Fibroblast of lung (primary cell): Measurements from ENCODE around the gene PTPN7. TPM values are rescaled to one million over a fixed set of nuclear protein-coding genes. Genes with fewer than 3 reads are reported as not detected.
"Not testable (repeated sequence)": the region's sequence is repeated elsewhere in the genome, so short reads cannot be mapped to it uniquely, and the experiment has no call there.

Experiments used
- DNase-seq, 2 donors: peaks; one replicate each; pipeline versions ENCODE4 v3.0.0 to v3.0.0-alpha.2; 2010; ENCODE audit warnings: low read depth in 2 of 2
- H2AFZ ChIP-seq: 2 replicates; pipeline ENCODE4 v1.5.1; 2012; ENCODE audit warnings: low read length, control low read depth, inconsistent platforms
- H3K27ac ChIP-seq: 2 replicates; pipeline ENCODE4 v1.5.1; 2011; ENCODE audit warnings: low read length, control low read depth; ENCODE audit not compliant: insufficient read depth
- H3K27me3 ChIP-seq: 2 replicates; pipeline ENCODE4 v1.5.1; 2011; ENCODE audit warnings: mild to moderate bottlenecking, low read length; ENCODE audit not compliant: control insufficient read depth, insufficient read depth
- H3K36me3 ChIP-seq: 2 replicates; pipeline ENCODE4 v1.5.1; 2011; ENCODE audit warnings: low read length; ENCODE audit not compliant: control insufficient read depth, insufficient read depth
- H3K4me1 ChIP-seq: 2 replicates; pipeline ENCODE4 v1.5.1; 2011; ENCODE audit warnings: low read length; ENCODE audit not compliant: control insufficient read depth, insufficient read depth; ENCODE audit errors: extremely low read depth
- H3K4me2 ChIP-seq: 2 replicates; pipeline ENCODE4 v1.5.1; 2011; ENCODE audit warnings: low read length, control low read depth; ENCODE audit not compliant: insufficient read depth; ENCODE audit errors: extremely low read depth
- H3K4me3 ChIP-seq, 4 experiments: fragments of 200-600 bp in 1 of 4; sonication (generic) in 1 of 4; replicated peaks in 1 of 4; 2 replicates each; pipeline ENCODE4 v1.5.1; 2011 to 2016; ENCODE audit warnings: low read length in 4 of 4, low read depth in 3 of 4, mild to moderate bottlenecking in 3 of 4, control low read depth in 2 of 4, inconsistent platforms in 1 of 4, mixed read lengths in 1 of 4; ENCODE audit not compliant: insufficient read depth in 1 of 4; ENCODE audit errors: control extremely low read depth in 1 of 4
- H3K79me2 ChIP-seq: 2 replicates; pipeline ENCODE4 v1.5.1; 2012; ENCODE audit warnings: mild to moderate bottlenecking, low read length, inconsistent platforms; ENCODE audit not compliant: control insufficient read depth, insufficient read depth
- H3K9ac ChIP-seq: 2 replicates; pipeline ENCODE4 v1.5.1; 2011; ENCODE audit warnings: mild to moderate bottlenecking, low read length, control low read depth; ENCODE audit not compliant: insufficient read depth
- H3K9me3 ChIP-seq: 2 replicates; pipeline ENCODE4 v1.5.1; 2012; ENCODE audit warnings: low read depth, low read length; ENCODE audit not compliant: control insufficient read depth, insufficient read depth
- H4K20me1 ChIP-seq: 2 replicates; pipeline ENCODE4 v1.5.1; 2011; ENCODE audit warnings: low read length; ENCODE audit not compliant: control insufficient read depth, insufficient read depth; ENCODE audit errors: extremely low read depth
- EZH2 ChIP-seq: IDR thresholded peaks from 2 replicates; pipeline ENCODE4 v1.5.1; 2012; ENCODE audit warnings: low read length, control low read depth, mild to moderate bottlenecking; ENCODE audit errors: missing control alignments
- polyA plus RNA-seq, 2 donors: library from polyadenylated mRNA; depleted of rRNA in 1 of 2; stranded (reverse) in 1 of 2; unstranded in 1 of 2; fragments of >200 nt; gene quantifications; 2 replicates each; pipeline ENCODE4 v1.2.1, GENCODE V29; 2011 to 2012; ENCODE audit warnings: missing spikeins in 1 of 2
- total RNA-seq: library from RNA; depleted of rRNA; stranded (reverse); fragments of >200 nt; gene quantifications from 2 replicates; pipeline ENCODE4 v1.2.1, GENCODE V29; 2014
- TF ChIP-seq, protein P1 (sequence below), 2 donors: IDR thresholded peaks in 1 of 2; conservative IDR thresholded peaks in 1 of 2; 1 replicate in 1 of 2; 2 replicates in 1 of 2; pipeline ENCODE4 v1.5.1; 2011 to 2012; ENCODE audit warnings: low read length in 2 of 2, control low read depth in 1 of 2, inconsistent platforms in 1 of 2, low read depth in 1 of 2, mild to moderate bottlenecking in 1 of 2

PTPN7 gene
- total and polyA plus RNA-seq, 2 donors (not counting 1 experiment from before 2014, with no cell fraction given), result not detected

- Histone ChIP-seq H2AFZ (no peak overlapping the region), H3K36me3 (no peaks in the 10 kb centered on the region), H3K9ac (no peak overlapping the region), H3K27ac (no peak overlapping the region), H4K20me1 (no peaks in the 10 kb centered on the region), H3K4me1 (no peaks in the 10 kb centered on the region), H3K79me2 (no peaks in the 10 kb centered on the region), H3K27me3 (peaks cover 4% of the 10 kb centered on the region), H3K4me2 (no peak overlapping the region), H3K4me3 (no peak overlapping the region), H3K9me3 (no peaks in the 10 kb centered on the region)
- TF ChIP-seq, protein P1, sequence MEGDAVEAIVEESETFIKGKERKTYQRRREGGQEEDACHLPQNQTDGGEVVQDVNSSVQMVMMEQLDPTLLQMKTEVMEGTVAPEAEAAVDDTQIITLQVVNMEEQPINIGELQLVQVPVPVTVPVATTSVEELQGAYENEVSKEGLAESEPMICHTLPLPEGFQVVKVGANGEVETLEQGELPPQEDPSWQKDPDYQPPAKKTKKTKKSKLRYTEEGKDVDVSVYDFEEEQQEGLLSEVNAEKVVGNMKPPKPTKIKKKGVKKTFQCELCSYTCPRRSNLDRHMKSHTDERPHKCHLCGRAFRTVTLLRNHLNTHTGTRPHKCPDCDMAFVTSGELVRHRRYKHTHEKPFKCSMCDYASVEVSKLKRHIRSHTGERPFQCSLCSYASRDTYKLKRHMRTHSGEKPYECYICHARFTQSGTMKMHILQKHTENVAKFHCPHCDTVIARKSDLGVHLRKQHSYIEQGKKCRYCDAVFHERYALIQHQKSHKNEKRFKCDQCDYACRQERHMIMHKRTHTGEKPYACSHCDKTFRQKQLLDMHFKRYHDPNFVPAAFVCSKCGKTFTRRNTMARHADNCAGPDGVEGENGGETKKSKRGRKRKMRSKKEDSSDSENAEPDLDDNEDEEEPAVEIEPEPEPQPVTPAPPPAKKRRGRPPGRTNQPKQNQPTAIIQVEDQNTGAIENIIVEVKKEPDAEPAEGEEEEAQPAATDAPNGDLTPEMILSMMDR (conservative IDR thresholded peaks at IDR 0.05 in 1 of 2, IDR thresholded peaks at IDR 0.05 in 1 of 2; ENCODE audit: low read depth in 1 of 2, low read length in 2 of 2), result no peak
- no peak for TF ChIP-seq EZH2
- DNase-seq, result no peak
Observed at GRCh38 chr1:202168861-202169260, 8.5 kb upstream of the PTPN7 start.

DNA sequence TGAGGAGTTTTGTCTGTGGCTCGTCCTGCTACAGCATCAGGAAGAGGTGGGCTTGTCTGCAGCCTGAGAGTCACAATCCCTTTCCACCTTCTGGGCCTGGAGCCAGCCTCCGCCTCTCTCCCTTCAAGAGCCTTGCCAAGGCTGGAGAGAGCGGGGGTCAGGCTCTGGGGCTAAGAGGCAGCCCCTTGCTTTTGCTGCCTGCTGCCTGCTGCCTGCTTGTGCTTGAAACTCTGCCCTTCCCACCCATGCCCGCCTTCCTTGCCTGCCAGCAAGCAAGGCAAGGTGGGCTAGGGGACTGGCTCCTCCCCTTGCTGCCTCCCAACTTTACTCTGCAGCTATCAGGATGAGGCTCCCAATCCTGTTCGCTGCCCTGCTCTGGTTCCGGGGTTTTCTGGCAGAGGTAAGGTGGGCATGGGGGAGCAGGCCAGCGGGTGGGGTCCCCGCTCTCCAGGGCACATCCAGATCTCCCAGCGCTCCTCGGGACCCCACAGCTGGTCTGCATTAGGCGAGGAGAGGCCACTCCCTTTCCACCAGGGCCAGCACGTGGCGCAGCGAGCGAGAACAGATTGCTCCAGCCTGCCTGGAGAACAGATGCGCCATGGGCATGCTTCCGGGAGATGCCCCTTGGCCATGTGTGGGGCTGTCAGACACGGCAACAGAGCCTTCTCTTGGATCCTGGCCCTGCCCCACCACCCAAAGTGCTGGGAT is 7.5 kb upstream of the PTPN7 start:
- H3K9me3 ChIP-seq, result no peaks in the 10 kb centered on the region
- H3K4me1 ChIP-seq, result no peaks in the 10 kb centered on the region
- H3K27me3 ChIP-seq, result peaks cover 10% of the 10 kb centered on the region
- peak in 1 of 2 donors; percentile 12 for DNase-seq
- H3K9ac ChIP-seq, result no peak overlapping the region
- no peak overlapping the region for H3K4me2 ChIP-seq
- H3K4me3 ChIP-seq, result no peak overlapping the region
- H3K27ac ChIP-seq, result no peak overlapping the region
- no peaks in the 10 kb centered on the region for H4K20me1 ChIP-seq
- H3K36me3 ChIP-seq, result no peaks in the 10 kb centered on the region
- no peaks in the 10 kb centered on the region for H3K79me2 ChIP-seq
- TF ChIP-seq, protein P1 (conservative IDR thresholded peaks at IDR 0.05 in 1 of 2, IDR thresholded peaks at IDR 0.05 in 1 of 2; ENCODE audit: low read depth in 1 of 2, low read length in 2 of 2), result no peak
- TF ChIP-seq EZH2, result no peak
- no peak overlapping the region for H2AFZ ChIP-seq

DNA sequence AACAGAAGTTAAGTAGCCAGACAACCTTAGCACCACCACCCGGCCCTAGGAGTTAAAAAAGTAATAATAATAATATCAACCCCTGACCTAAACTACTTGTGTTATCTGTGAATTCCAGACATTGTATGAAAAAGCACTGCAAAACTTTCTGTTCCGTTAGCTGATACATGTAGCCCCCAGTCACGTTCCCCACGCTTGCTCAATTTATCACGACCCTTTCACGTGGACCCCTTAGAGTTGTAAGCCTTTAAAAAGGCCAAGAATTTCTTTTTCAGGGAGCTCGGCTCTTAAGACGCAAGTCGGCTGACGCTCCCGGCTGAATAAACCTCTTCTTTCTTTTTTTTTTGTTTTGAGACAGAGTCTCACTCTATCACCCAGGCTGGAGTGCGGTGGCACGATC is 6.7 kb upstream of the PTPN7 start:
- not testable (repeated sequence) for H3K4me2 ChIP-seq, H3K79me2 ChIP-seq, H3K36me3 ChIP-seq, H2AFZ ChIP-seq, H4K20me1 ChIP-seq, DNase-seq, H3K4me3 ChIP-seq, H3K27ac ChIP-seq, H3K4me1 ChIP-seq, H3K9ac ChIP-seq, H3K9me3 ChIP-seq
- H3K27me3 ChIP-seq, result peaks cover 10% of the 10 kb centered on the region
